ENCODE measurements around the gene PTPRE.

The PTPRE gene

GRCh38 chr10:128035557-128035973 lies 128.7 kb downstream of the PTPRE start:
- H3K4me3 ChIP-seq (ENCODE audit: low read length): no peak overlapping the region
- no peak for DNase-seq (ENCODE audit: low read depth)
- TF ChIP-seq CTCF (conservative IDR thresholded peaks at IDR 0.05; ENCODE audit: low read depth, low read length): peak; percentile 78

- H3K4me3 ChIP-seq (ENCODE audit: low read length): no peak overlapping the region
- no peak for TF ChIP-seq CTCF (conservative IDR thresholded peaks at IDR 0.05; ENCODE audit: low read depth, low read length)
- no peak for DNase-seq (ENCODE audit: low read depth)
These were observed 129.2 kb downstream of the PTPRE start for GRCh38 chr10:128036011-128036615.

DNA sequence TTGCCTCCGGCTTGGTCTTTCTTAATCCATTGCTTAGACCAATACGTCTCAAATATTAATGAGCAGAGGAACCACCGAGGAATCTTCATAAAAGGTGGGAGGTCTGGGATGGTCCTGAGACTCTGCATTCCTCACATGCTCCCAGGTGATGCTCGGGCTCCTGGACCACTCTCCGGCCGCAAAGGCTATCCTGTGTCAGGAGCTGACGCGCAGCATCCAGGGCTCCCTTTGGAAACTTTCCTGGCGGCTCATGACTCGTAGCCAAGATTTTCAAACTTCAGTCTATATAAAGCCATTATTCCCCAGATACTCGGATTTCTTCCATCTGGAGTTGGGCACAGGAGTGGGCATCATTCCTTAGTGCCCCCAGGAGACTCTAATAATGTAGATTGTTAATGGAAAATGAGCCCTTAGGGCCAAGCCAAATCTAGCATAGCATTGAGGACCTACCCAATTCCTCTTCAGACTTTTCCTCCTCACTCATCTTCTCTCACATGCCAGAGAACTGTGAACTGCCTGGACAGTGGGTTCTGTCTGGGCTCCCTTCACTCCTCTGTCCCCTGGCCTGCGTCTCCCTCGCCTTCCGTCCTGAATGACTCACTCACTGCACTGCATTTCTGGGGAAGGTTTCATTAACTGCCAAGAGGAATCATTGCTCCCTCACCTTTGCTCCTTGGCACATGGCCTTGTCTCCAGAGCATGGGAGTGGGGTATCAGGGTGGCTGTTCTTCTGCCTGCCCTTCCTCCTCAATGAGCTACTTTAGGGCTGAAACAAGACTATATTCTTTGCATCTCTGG lies 130.0 kb downstream of the PTPRE start:
- H3K4me3 ChIP-seq (ENCODE audit: low read length): no peak overlapping the region
- no peak for TF ChIP-seq CTCF (conservative IDR thresholded peaks at IDR 0.05; ENCODE audit: low read depth, low read length)
- no peak for DNase-seq (ENCODE audit: low read depth)

- no peak for DNase-seq (ENCODE audit: low read depth)
- TF ChIP-seq CTCF (conservative IDR thresholded peaks at IDR 0.05; ENCODE audit: low read depth, low read length): no peak
- no peak overlapping the region for H3K4me3 ChIP-seq (ENCODE audit: low read length)
These were observed 133.2 kb downstream of the PTPRE start for GRCh38 chr10:128040096-128040495.

GRCh38 chr10:128040681-128041080 lies 133.8 kb downstream of the PTPRE start:
- TF ChIP-seq CTCF (conservative IDR thresholded peaks at IDR 0.05; ENCODE audit: low read depth, low read length): no peak
- no peak for DNase-seq (ENCODE audit: low read depth)
- no peak overlapping the region for H3K4me3 ChIP-seq (ENCODE audit: low read length)

DNA sequence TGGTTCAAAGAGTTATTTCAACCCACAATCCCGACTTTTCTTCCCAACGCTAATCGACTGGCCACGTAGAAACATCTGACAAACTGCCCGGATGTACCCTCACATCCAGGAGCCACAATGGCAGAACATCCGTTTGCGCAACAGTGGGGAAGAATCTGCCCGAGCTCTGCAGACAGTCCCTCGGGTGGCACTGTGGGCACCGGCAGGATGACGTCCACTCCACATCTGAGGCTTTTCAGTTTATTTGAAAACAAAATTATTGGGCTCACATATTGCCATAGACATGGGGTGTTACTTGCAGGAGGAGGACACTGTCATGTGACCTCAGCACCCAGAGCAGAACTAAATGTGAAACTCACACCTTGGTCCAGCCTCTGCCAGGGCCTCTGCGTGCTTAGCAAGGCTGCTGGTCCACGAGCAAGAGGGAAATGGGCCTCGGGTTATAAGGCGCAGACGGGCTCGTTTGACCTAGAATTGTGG lies 135.3 kb downstream of the PTPRE start:
- H3K4me3 ChIP-seq (ENCODE audit: low read length): no peak overlapping the region
- no peak for TF ChIP-seq CTCF (conservative IDR thresholded peaks at IDR 0.05; ENCODE audit: low read depth, low read length)
- DNase-seq (ENCODE audit: low read depth): no peak

Data from retinal pigment epithelial cell (primary cell).